Breast epithelium (tissue), 4 donors: Measurements from ENCODE around the gene SPPL3. TPM values are rescaled to one million over a fixed set of nuclear protein-coding genes. Genes with fewer than 3 reads are reported as not detected.
"Not testable (repeated sequence)": the region's sequence is repeated elsewhere in the genome, so short reads cannot be mapped to it uniquely, and the experiment has no call there.

Experiments
- DNase-seq, 2 donors: peaks; one replicate each; pipeline ENCODE4 v3.0.0-alpha.2; 2019; ENCODE audit warnings: low spot score in 2 of 2
- H3K27ac ChIP-seq, 2 donors: fragments of 200-600 bp; sonication (generic) in 1 of 2; one replicate each; pipeline ENCODE4 v1.5.1; 2016 to 2019; ENCODE audit warnings: mild to moderate bottlenecking in 1 of 2
- H3K27me3 ChIP-seq, 2 donors: fragments of 200-600 bp; sonication (generic) in 1 of 2; one replicate each; pipeline versions ENCODE4 v1.5.1 to v1.6.0; 2017 to 2019; ENCODE audit warnings: control low read depth in 1 of 2, mild to moderate bottlenecking in 1 of 2
- H3K36me3 ChIP-seq: fragments of 200-600 bp; one replicate; pipeline ENCODE4 v1.5.1; 2019
- H3K4me1 ChIP-seq, 2 donors: fragments of 200-600 bp; sonication (generic); one replicate each; pipeline ENCODE4 v1.5.1; 2016 to 2019; ENCODE audit warnings: control low read depth in 1 of 2
- H3K4me3 ChIP-seq, 3 donors: fragments of 200-600 bp; sonication (generic); 1 replicate in 2 of 3; 2 replicates in 1 of 3; pipeline ENCODE4 v1.5.1; 2016 to 2019; ENCODE audit warnings: mild to moderate bottlenecking in 3 of 3, moderate library complexity in 2 of 3
- H3K9me3 ChIP-seq, 2 donors: fragments of 200-600 bp; sonication (generic) in 1 of 2; one replicate each; pipeline ENCODE4 v1.5.1; 2016 to 2019; ENCODE audit warnings: control low read depth in 1 of 2
- CTCF ChIP-seq, 3 donors: fragments of 450-650 bp; IDR thresholded peaks; one replicate each; pipeline ENCODE4 v1.5.1; 2016 to 2017; ENCODE audit warnings: antibody characterized with exemption in 3 of 3, mild to moderate bottlenecking in 3 of 3, moderate library complexity in 3 of 3
- POLR2A ChIP-seq: fragments of 450-650 bp; IDR thresholded peaks from one replicate; pipeline ENCODE4 v1.6.1; 2016; ENCODE audit warnings: antibody characterized with exemption, mild to moderate bottlenecking, moderate library complexity
- POLR2AphosphoS5 ChIP-seq, 3 donors: sonication (generic); formaldehyde crosslinking; IDR thresholded peaks; one replicate each; pipeline ENCODE4 v1.6.1; 2017; ENCODE audit warnings: antibody characterized with exemption in 3 of 3
- intact Hi-C: fragments of 100-400 bp; cut with DNase I; formaldehyde crosslinking; loops from one replicate; pipeline ENCODE4 v1.15.1; 2023; ENCODE audit warnings: low total_unique reads
- total RNA-seq, 3 donors: library from RNA; depleted of rRNA; stranded (reverse); fragments of >200 nt; gene quantifications; one replicate each; pipeline ENCODE4 v1.1.0, GENCODE V29; 2016

Gene SPPL3
- total RNA-seq, 3 donors from 2014 or later = 19.0 to 27.1 (median 22.0) TPM

DNA sequence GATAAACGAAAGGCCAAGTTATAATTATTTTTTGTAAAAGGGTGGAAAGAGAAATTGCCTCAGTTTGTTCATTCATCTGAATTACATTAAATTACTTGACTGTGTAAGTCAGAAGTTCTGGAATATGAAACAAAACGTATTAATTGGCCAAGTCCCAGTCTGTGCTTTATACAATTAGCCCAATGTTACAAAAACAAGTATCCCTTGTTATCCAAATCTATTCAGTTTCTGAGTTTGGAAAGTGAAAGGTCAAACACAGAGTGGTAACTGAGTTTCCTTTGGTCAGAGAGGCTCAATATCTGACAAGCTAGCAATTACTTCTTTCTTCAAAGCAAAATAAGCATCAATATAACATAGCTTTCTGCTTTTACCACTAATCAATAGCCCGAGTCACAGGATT is 62.6 kb downstream of the SPPL3 start:
- no peak for DNase-seq
- intact Hi-C loops = no loop called here
- peaks cover 0 to 17% of the 10 kb centered on the region in 2 donors for H3K4me1 ChIP-seq

GRCh38 chr12:120839503-120839902 is 64.7 kb downstream of the SPPL3 start:
- no peaks in the 10 kb centered on the region for H3K36me3 ChIP-seq
- H3K27me3 ChIP-seq = no peaks in the 10 kb centered on the region
- H3K27ac ChIP-seq = no peak overlapping the region
- intact Hi-C loops = no loop called here
- no peak overlapping the region for H3K4me3 ChIP-seq
- TF ChIP-seq CTCF (IDR thresholded peaks at IDR 0.05) = no peak
- TF ChIP-seq POLR2AphosphoS5 (IDR thresholded peaks at IDR 0.05) = no peak
- TF ChIP-seq POLR2A = no peak
- no peaks in the 10 kb centered on the region for H3K9me3 ChIP-seq
- peaks cover 0 to 8% of the 10 kb centered on the region in 2 donors for H3K4me1 ChIP-seq
- no peak for DNase-seq

More for the DNA sequence above, 62.6 kb downstream of the SPPL3 start:
- H3K36me3 ChIP-seq = no peaks in the 10 kb centered on the region
- H3K9me3 ChIP-seq = no peaks in the 10 kb centered on the region
- H3K27me3 ChIP-seq = no peaks in the 10 kb centered on the region
- no peak for TF ChIP-seq POLR2A
- TF ChIP-seq CTCF (IDR thresholded peaks at IDR 0.05) = no peak
- no peak for TF ChIP-seq POLR2AphosphoS5 (IDR thresholded peaks at IDR 0.05)
- H3K4me3 ChIP-seq = no peak overlapping the region
- no peak overlapping the region for H3K27ac ChIP-seq

- H3K9me3 ChIP-seq, H3K36me3 ChIP-seq, H3K27me3 ChIP-seq, intact Hi-C loops, DNase-seq, H3K27ac ChIP-seq, H3K4me3 ChIP-seq, H3K4me1 ChIP-seq: not testable (repeated sequence)
Observed at GRCh38 chr12:120838629-120839383, 65.4 kb downstream of the SPPL3 start.

- peaks cover 5 to 6% of the 10 kb centered on the region in 2 donors for H3K4me1 ChIP-seq
- H3K36me3 ChIP-seq = no peaks in the 10 kb centered on the region
- TF ChIP-seq CTCF (IDR thresholded peaks at IDR 0.05) = no peak
- TF ChIP-seq POLR2A = no peak
- TF ChIP-seq POLR2AphosphoS5 (IDR thresholded peaks at IDR 0.05) = no peak
- no peaks in the 10 kb centered on the region for H3K9me3 ChIP-seq
- no peak for DNase-seq
- no peaks in the 10 kb centered on the region for H3K27me3 ChIP-seq
- H3K27ac ChIP-seq = no peak overlapping the region
- intact Hi-C loops = no loop called here
- H3K4me3 ChIP-seq = no peak overlapping the region
Observed at GRCh38 chr12:120836114-120836684, 68.0 kb downstream of the SPPL3 start.

- Histone ChIP-seq H3K4me1 (peaks cover 5 to 6% of the 10 kb centered on the region in 2 donors), H3K4me3 (no peak overlapping the region), H3K36me3 (no peaks in the 10 kb centered on the region), H3K27me3 (no peaks in the 10 kb centered on the region), H3K9me3 (no peaks in the 10 kb centered on the region), H3K27ac (peak overlapping the region in 1 of 2 donors; percentile 54)
- TF ChIP-seq POLR2A (no peak), POLR2AphosphoS5 (IDR thresholded peaks at IDR 0.05) (no peak), CTCF (IDR thresholded peaks at IDR 0.05) (no peak)
- no peak for DNase-seq
- intact Hi-C loops = no loop called here
Observed at GRCh38 chr12:120835657-120836056, 68.5 kb downstream of the SPPL3 start.
